IMR-90 (cell line): Measurements from ENCODE around the gene CYP26B1.

Source experiments
- BHLHE40 ChIP-seq: fragments of 150-350 bp; IDR thresholded peaks from 2 replicates; pipeline ENCODE4 v1.6.1; 2016; ENCODE audit warnings: mild to moderate bottlenecking, low read depth, low read length
- CTCF ChIP-seq: conservative IDR thresholded peaks from 2 replicates; pipeline ENCODE4 v1.5.1; 2012; ENCODE audit warnings: mild to moderate bottlenecking, low read depth, low read length, improper control_type of control experiment
- FOS ChIP-seq: fragments of 150-350 bp; IDR thresholded peaks from 2 replicates; pipeline ENCODE4 v1.6.1; 2016; ENCODE audit warnings: low read depth, low read length
- MAZ ChIP-seq: IDR thresholded peaks from 2 replicates; pipeline ENCODE4 v1.6.1; 2012; ENCODE audit warnings: low read depth, mild to moderate bottlenecking, low read length, improper control_type of control experiment, moderate library complexity, borderline replicate concordance
- POLR2A ChIP-seq: IDR thresholded peaks from 2 replicates; pipeline ENCODE4 v1.6.1; 2012; ENCODE audit warnings: mild to moderate bottlenecking, low read depth, low read length
- RAD21 ChIP-seq: IDR thresholded peaks from 2 replicates; pipeline ENCODE4 v1.6.1; 2012; ENCODE audit warnings: low read length, improper control_type of control experiment
- RFX5 ChIP-seq: IDR thresholded peaks from 2 replicates; pipeline ENCODE4 v1.8.0; 2012; ENCODE audit warnings: low read depth, mild to moderate bottlenecking, low read length, moderate library complexity
- SMC3 ChIP-seq: fragments of 150-350 bp; IDR thresholded peaks from 2 replicates; pipeline ENCODE4 v1.6.1; 2016; ENCODE audit warnings: low read depth, mild to moderate bottlenecking, antibody characterized with exemption, low read length, moderate library complexity

DNA sequence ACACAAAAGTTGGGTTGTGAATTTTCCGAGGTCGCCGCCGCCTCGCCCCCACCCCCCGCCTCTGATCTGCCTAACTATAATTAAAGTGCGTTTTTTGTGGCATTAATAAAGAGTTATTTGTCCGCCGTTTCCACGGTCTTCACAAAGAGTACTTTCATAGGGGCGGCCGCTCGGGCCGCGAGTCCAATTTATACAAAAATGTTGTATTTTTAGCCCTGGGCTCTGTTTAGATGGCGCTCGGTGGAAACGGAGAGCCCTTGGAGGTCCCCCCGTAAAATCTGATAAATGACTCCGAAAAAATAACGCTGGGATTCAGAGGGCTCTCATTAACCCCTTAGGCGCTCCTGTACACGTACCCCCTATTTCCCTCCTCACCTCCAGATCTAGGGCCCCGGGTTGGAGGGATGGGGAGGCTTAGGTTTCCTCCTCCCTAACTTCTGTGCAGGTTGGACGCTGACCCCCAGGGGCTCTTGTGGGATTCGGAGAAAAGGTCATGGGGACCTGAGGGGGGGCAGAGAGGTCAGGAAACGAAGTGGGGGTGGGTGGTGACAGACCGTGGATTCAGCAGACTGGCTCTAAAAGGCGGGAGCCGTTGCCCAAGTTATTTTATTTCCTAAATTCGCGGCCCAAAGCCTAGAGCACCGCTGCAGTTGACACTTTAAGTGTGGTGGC lies 1.9 kb downstream of the CYP26B1 start:
- no peak for TF ChIP-seq RAD21
- TF ChIP-seq POLR2A: no peak
- TF ChIP-seq CTCF: no peak
- TF ChIP-seq MAZ: no peak
- no peak for TF ChIP-seq RFX5
- no peak for TF ChIP-seq FOS
- no peak for TF ChIP-seq BHLHE40
- TF ChIP-seq SMC3: no peak
